Ishikawa (cell line): ENCODE results near the gene TTLL12.

ENCODE experiments used
- CEBPB ChIP-seq: IDR thresholded peaks from 2 replicates; pipeline ENCODE4 v1.6.1; 2012
- CREB1 ChIP-seq: IDR thresholded peaks from 2 replicates; pipeline ENCODE4 v1.6.1; 2012; ENCODE audit warnings: low read depth
- EGR1 ChIP-seq: IDR thresholded peaks from 2 replicates; pipeline ENCODE4 v1.6.1; 2012
- EP300 ChIP-seq: IDR thresholded peaks from 2 replicates; pipeline ENCODE4 v1.6.1; 2012; ENCODE audit warnings: borderline replicate concordance
- FOXM1 ChIP-seq: IDR thresholded peaks from 2 replicates; pipeline ENCODE4 v1.6.1; 2012; ENCODE audit warnings: low read depth, borderline replicate concordance
- NFIC ChIP-seq: IDR thresholded peaks from 2 replicates; pipeline ENCODE4 v1.6.1; 2012
- RAD21 ChIP-seq: IDR thresholded peaks from 2 replicates; pipeline ENCODE4 v1.6.1; 2012; ENCODE audit warnings: low read depth
- TAF1 ChIP-seq: IDR thresholded peaks from 2 replicates; pipeline ENCODE4 v1.6.1; 2012; ENCODE audit warnings: low read depth, mild to moderate bottlenecking
- TCF12 ChIP-seq: IDR thresholded peaks from 2 replicates; pipeline ENCODE4 v1.6.1; 2012; ENCODE audit warnings: low read depth
- TEAD4 ChIP-seq: IDR thresholded peaks from 2 replicates; pipeline ENCODE4 v1.6.1; 2012
- YY1 ChIP-seq: IDR thresholded peaks from 2 replicates; pipeline ENCODE4 v1.6.1; 2012; ENCODE audit warnings: low read depth
- ZBTB7A ChIP-seq: IDR thresholded peaks from 2 replicates; pipeline ENCODE4 v1.6.1; 2012; ENCODE audit warnings: low read depth
- TF ChIP-seq, protein P1 (sequence below): IDR thresholded peaks from 2 replicates; pipeline ENCODE4 v1.6.1; 2012
- TF ChIP-seq, protein P2 (sequence below): IDR thresholded peaks from 2 replicates; pipeline ENCODE4 v1.6.1; 2012; ENCODE audit warnings: low read depth, mild to moderate bottlenecking
- TF ChIP-seq, protein P3 (sequence below): IDR thresholded peaks from 2 replicates; pipeline ENCODE4 v1.6.1; 2012

Gene TTLL12

DNA sequence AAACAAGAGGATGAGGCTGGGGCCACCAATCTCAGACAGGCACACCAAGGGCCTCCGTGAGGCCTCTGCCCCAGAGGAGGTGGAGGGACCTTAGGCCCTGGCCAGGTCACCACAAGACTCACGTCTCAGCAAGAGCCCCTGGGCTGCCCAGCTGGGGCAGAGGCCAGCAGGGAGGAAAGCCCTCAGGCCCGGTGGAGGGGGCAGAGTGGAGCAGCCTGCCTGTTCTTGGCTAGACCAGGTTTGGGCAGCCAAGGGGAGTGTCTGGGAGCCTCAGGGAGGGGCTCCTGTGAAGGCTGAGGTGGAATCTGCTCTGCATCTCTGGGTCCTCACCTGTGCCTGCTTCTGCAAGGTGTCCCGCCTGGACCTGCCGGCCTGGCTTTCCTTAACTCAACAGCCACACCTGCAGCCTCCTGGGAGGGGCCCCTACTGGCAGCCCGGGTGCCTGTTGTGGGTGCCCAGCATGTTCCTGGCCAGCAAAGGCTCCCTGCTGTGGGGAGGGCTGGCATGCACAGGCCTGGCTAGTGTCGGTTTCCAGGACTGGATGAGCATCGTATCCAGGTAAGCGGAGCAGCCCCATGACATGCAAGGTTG lies 11.9 kb downstream of the TTLL12 start:
- peak; percentile 87 for TF ChIP-seq TCF12
- no peak for TF ChIP-seq ZBTB7A
- peak; percentile 76 for TF ChIP-seq NFIC
- peak; percentile 37; the same call in 1 of the 2 replicates for TF ChIP-seq TEAD4

DNA sequence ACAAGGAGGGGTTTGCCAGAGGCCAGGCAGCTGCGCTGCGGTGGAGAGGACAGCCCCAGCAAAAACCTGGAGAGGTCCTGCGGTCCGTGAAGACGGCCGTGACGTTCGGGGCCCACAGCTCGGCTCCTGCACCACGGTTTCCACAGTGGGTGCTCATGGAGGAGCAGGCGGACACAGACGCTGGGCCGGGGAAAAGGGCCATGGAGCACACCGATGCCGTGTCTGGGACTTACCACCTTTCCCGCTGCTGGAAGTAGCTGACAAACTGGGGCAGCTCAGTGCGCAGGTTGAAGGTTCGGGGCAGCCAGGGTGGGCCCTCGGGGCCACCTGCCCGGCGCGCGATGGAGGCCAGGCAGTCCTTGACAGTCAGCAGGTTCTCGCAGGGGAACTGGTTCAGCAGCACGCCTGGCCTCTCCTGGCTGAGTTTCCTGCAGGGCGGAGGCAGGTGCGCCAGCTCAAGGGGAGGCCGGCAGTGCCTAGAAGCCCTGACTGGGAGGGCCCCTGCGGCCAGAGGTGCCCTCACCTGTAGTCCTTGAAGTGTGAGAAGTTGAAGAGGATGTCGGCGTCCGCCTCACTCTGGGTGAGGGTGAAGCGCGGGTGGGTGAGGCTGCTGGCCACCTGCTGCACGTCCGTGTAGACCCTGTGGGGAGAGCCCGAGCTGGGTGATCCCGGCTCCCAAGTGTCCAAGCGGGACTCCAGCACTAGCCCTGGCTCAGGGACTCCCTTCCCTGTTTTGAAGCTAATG lies 12.8 kb downstream of the TTLL12 start:
- TF ChIP-seq TEAD4 (no peak), EP300 (no peak)
- TF ChIP-seq, protein P1, sequence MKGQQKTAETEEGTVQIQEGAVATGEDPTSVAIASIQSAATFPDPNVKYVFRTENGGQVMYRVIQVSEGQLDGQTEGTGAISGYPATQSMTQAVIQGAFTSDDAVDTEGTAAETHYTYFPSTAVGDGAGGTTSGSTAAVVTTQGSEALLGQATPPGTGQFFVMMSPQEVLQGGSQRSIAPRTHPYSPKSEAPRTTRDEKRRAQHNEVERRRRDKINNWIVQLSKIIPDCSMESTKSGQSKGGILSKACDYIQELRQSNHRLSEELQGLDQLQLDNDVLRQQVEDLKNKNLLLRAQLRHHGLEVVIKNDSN = no peak

DNA sequence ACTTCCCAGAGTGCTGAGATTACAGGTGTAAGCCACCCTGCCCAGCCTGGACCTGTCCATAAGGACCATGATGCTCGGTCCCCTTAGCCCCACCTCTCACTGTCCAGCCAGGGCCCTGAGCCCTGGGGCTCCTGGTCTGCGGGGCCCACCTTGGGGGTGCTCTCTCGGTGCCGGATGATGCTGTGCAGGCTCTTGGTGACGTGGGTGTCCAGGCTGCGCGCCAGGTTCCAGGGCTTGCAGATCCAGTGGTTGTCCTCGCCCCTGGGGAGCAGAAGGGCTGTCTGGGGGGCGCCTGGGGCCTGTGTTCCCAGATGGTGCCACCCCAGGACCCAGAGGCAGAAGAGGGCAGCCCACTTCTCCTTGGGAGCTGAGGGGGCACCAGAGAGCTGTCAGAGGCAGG lies 13.4 kb downstream of the TTLL12 start:
- TF ChIP-seq EGR1 = no peak
- TF ChIP-seq CREB1 = no peak

DNA sequence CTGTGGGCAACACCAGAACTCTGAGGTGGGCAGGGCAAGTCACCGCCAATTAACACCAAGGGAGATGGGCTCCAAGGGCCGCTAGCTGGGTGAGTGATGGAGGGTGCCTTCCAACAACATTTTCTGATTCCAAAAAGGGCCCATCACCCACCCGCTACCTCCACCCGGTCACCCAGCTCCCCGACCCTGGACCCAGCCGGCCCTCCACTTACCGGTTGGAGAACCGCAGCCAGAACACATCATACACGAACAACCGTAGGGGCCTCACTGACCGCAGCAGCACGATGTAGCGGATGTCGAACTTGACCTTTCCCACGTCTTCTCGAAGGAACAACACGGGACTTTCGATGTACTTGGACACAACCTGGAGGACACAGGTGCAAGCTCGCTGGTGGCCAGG lies 14.7 kb downstream of the TTLL12 start:
- TF ChIP-seq EGR1 = no peak
- TF ChIP-seq TEAD4 = no peak
- TF ChIP-seq, protein P2, sequence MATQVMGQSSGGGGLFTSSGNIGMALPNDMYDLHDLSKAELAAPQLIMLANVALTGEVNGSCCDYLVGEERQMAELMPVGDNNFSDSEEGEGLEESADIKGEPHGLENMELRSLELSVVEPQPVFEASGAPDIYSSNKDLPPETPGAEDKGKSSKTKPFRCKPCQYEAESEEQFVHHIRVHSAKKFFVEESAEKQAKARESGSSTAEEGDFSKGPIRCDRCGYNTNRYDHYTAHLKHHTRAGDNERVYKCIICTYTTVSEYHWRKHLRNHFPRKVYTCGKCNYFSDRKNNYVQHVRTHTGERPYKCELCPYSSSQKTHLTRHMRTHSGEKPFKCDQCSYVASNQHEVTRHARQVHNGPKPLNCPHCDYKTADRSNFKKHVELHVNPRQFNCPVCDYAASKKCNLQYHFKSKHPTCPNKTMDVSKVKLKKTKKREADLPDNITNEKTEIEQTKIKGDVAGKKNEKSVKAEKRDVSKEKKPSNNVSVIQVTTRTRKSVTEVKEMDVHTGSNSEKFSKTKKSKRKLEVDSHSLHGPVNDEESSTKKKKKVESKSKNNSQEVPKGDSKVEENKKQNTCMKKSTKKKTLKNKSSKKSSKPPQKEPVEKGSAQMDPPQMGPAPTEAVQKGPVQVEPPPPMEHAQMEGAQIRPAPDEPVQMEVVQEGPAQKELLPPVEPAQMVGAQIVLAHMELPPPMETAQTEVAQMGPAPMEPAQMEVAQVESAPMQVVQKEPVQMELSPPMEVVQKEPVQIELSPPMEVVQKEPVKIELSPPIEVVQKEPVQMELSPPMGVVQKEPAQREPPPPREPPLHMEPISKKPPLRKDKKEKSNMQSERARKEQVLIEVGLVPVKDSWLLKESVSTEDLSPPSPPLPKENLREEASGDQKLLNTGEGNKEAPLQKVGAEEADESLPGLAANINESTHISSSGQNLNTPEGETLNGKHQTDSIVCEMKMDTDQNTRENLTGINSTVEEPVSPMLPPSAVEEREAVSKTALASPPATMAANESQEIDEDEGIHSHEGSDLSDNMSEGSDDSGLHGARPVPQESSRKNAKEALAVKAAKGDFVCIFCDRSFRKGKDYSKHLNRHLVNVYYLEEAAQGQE = no peak
- TF ChIP-seq CEBPB = no peak
- no peak for TF ChIP-seq TAF1
- no peak for TF ChIP-seq EP300
- no peak for TF ChIP-seq CREB1
- no peak for TF ChIP-seq ZBTB7A
- TF ChIP-seq YY1 = no peak
- no peak for TF ChIP-seq NFIC
- no peak for TF ChIP-seq FOXM1
- TF ChIP-seq, protein P3, sequence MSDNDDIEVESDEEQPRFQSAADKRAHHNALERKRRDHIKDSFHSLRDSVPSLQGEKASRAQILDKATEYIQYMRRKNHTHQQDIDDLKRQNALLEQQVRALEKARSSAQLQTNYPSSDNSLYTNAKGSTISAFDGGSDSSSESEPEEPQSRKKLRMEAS = no peak
- TF ChIP-seq TCF12 = no peak
- TF ChIP-seq, protein P1 = no peak

DNA sequence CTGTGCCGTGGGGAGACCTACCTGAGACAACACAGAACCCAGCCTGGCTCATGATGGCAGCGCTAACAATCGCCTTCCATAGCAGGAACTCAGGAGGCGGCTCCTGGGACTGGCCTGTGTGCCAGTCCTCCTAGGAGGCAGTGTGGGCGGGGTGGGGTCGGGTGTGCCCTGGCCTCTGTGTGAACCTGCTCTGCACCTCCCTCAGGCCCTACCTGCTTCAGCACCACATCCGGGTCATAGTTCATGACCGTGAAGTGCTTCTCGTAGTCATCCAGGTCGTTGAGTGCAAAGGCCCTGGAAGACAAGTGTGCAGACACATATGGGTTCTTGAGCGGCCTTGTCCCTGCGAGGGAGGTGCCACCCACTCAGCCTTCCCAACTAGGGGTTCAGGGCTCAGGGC lies 15.3 kb downstream of the TTLL12 start:
- TF ChIP-seq CREB1 (no peak), FOXM1 (no peak), YY1 (no peak), TEAD4 (no peak), TAF1 (no peak), TCF12 (no peak), EGR1 (no peak), ZBTB7A (no peak), EP300 (no peak), RAD21 (no peak)
- TF ChIP-seq, protein P3 = no peak

DNA sequence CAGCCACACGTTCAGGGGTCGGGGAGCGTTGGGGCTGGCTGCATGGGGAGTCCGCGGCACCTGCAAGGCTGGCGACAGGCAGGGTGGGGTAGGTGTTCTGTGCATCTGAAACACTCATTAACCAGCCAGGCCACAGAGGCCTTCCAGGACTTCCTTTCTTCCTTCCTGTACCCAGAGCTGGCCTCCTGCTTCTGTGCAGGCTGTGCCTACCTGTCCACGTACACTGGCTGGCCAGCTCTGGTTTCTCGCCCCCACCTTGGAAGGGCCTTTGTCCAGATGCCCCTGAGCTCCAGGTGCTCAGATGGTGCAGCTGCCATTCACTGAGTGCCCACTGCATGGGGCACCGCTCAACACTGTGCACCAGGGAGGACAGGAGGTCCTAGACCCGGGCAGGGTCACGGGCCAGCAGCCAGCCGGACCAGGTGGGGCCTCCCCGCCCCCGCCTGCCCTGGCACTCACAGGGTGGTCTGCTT lies 15.9 kb downstream of the TTLL12 start:
- TF ChIP-seq, protein P3 = no peak

DNA sequence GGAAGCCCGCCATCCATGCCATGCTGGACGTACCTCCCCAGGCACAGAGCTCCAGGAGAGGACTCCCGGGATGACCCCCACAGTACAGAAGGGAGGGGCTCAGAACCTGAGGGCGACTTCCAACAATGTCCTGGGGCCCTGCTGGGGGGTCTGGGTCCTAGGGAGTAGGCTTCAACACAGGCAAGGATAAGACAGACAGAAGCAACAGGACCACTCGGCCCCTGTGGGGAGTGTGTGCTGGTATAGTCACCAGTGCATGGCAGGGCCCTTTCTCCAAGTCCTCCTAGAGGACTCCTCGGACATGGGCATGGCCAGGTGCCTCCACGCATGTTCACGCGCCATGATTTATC lies 16.8 kb downstream of the TTLL12 start:
- no peak for TF ChIP-seq TAF1

DNA sequence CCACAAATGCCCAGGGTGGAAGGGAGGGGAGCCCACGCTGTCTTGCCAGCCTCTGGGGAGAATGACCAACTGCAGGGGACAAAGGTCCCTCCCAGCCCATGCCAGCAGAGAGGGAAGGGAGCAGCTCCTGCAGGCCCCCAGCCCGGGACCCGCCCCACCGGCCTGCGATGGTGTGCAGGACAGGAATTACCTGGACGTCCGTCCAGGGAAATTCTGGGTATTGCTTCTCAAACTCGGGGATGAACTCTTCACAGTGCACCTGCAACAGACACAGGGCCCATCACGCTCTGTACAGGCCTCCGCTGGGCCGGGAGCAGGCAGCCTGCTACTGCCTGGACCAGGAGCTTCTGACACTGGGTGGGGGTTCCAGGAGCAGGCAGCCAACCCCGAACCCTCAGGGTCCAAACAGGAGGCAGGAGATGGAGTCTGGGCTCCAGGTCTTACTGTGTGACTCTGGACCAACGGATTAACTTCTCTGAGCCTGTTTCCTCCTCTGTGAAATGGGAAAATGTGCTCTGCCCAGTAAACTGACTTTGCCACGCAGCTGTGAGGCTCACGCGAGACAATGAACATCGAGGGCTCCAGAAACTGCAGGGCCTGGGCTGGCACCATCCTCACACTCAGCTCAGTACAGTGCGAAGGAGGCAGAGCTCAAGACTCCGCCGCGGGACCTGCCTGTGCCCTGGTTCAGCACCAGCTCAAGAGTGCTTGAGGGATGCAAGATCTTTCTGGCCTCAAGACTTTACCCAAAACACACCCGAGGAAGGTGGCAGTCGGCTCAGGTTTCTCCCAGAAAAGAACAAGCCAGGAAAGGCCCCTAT lies 17.4 kb downstream of the TTLL12 start:
- TF ChIP-seq TEAD4 (no peak), TCF12 (no peak), RAD21 (no peak), FOXM1 (no peak), NFIC (no peak), EP300 (no peak), CEBPB (no peak), CREB1 (no peak)
